ENCODE measurements around the gene SSRP1. TPM values are rescaled to one million over a fixed set of nuclear protein-coding genes. Genes with fewer than 3 reads are reported as not detected.
A peak's percentile ranks its signal among the peaks of the same experiment; 100 is the strongest.

SSRP1 gene
- 10 to 100 TPM; 34.6 to 88.0 TPM for total RNA-seq
- 100 to 1,000 TPM; 132 to 135 TPM for polyA plus RNA-seq (ENCODE audit: insufficient read length in 2 of 2)
- long read RNA-seq, donor 1, transcript SSRP1-201 (17 exons, 2,819 nt), result major isoform, 8 of 96 reads
- long read RNA-seq, donor 1, partial matches to known transcripts, result 88 of 96 reads
- long read RNA-seq, donor 1, other reads (novel, unspliced or antisense), result 0 of 96 reads
- long read RNA-seq, donor 2, partial matches to known transcripts, result 12 of 15 reads
- long read RNA-seq, donor 2, other reads (novel, unspliced or antisense), result 0 of 15 reads
- long read RNA-seq, donor 3, partial matches to known transcripts, result 27 of 27 reads
- long read RNA-seq, donor 3, other reads (novel, unspliced or antisense), result 0 of 27 reads
- long read RNA-seq, donor 4, transcript SSRP1-201 (17 exons, 2,819 nt), result major isoform, 8 of 142 reads
- long read RNA-seq, donor 4, partial matches to known transcripts, result 134 of 142 reads
- long read RNA-seq, donor 4, other reads (novel, unspliced or antisense), result 0 of 142 reads

GRCh38 chr11:57335343-57336110 is at the start of gene SSRP1:
Gene SSRP1, minus strand, starts transcription at chr11:57335892. Its CDS starts 771 bp downstream, at chr11:57335121.
- H3K27ac ChIP-seq (ENCODE audit: low read depth, low read length), result peak within 1 kb of the TSS; percentile 70
- H3K4me3 ChIP-seq (ENCODE audit: low read depth, low read length), result peak within 1 kb of the TSS; percentile 73
- under 1% methylated on average over 54 of the region's 69 CpGs for WGBS (ENCODE audit: insufficient coverage)
- no peaks in the 10 kb centered on the region for H3K9me3 ChIP-seq (ENCODE audit: control insufficient read depth, insufficient read depth, low read length)
- peaks cover 30% of the 10 kb centered on the region for H3K4me1 ChIP-seq (ENCODE audit: control insufficient read depth, insufficient read depth, low read length)
- peak in 3 of 6 donors; percentile 80 to 97 (median 96) for DNase-seq (ENCODE audit: low read depth in 4 of 6, low spot score in 6 of 6)
- H3K27me3 ChIP-seq (ENCODE audit: control insufficient read depth, insufficient read depth, low read length), result no peaks in the 10 kb centered on the region
- H3K36me3 ChIP-seq (ENCODE audit: control insufficient read depth, insufficient read depth, low read length), result peaks cover 32% of the 10 kb centered on the region

GRCh38 chr11:57380975-57381374 is 45.3 kb upstream of the SSRP1 start, which contains the start of gene PRG3:
Gene PRG3, minus strand, starts transcription at chr11:57381150. Its CDS starts 442 bp downstream, at chr11:57380708.
- WGBS (ENCODE audit: insufficient coverage), result 77% methylated on average over 2 of the region's 2 CpGs
- H3K36me3 ChIP-seq (ENCODE audit: control insufficient read depth, insufficient read depth, low read length), result no peaks in the 10 kb centered on the region
- peaks cover 3% of the 10 kb centered on the region for H3K27me3 ChIP-seq (ENCODE audit: control insufficient read depth, insufficient read depth, low read length)
- H3K27ac ChIP-seq (ENCODE audit: low read depth, low read length), result no peak within 1 kb of the TSS
- H3K4me1 ChIP-seq (ENCODE audit: control insufficient read depth, insufficient read depth, low read length), result peaks cover 4% of the 10 kb centered on the region
- DNase-seq (ENCODE audit: low read depth in 4 of 6, low spot score in 6 of 6), result no peak
- no peaks in the 10 kb centered on the region for H3K9me3 ChIP-seq (ENCODE audit: control insufficient read depth, insufficient read depth, low read length)
- no peak within 1 kb of the TSS for H3K4me3 ChIP-seq (ENCODE audit: low read depth, low read length)

- H3K4me3 ChIP-seq (ENCODE audit: low read depth, low read length), result no peak overlapping the region
- WGBS (ENCODE audit: insufficient coverage), result 51% methylated on average over 3 of the region's 10 CpGs
- no peaks in the 10 kb centered on the region for H3K9me3 ChIP-seq (ENCODE audit: control insufficient read depth, insufficient read depth, low read length)
- H3K27ac ChIP-seq (ENCODE audit: low read depth, low read length), result no peak overlapping the region
- H3K27me3 ChIP-seq (ENCODE audit: control insufficient read depth, insufficient read depth, low read length), result peaks cover 3% of the 10 kb centered on the region
- no peaks in the 10 kb centered on the region for H3K36me3 ChIP-seq (ENCODE audit: control insufficient read depth, insufficient read depth, low read length)
- peaks cover 4% of the 10 kb centered on the region for H3K4me1 ChIP-seq (ENCODE audit: control insufficient read depth, insufficient read depth, low read length)
- no peak for DNase-seq (ENCODE audit: low read depth in 4 of 6, low spot score in 6 of 6)
Measured at GRCh38 chr11:57379732-57380131, 44.0 kb upstream of the SSRP1 start.

- no peaks in the 10 kb centered on the region for H3K9me3 ChIP-seq (ENCODE audit: control insufficient read depth, insufficient read depth, low read length)
- no peaks in the 10 kb centered on the region for H3K36me3 ChIP-seq (ENCODE audit: control insufficient read depth, insufficient read depth, low read length)
- H3K27me3 ChIP-seq (ENCODE audit: control insufficient read depth, insufficient read depth, low read length), result peaks cover 3% of the 10 kb centered on the region
- no peak overlapping the region for H3K4me3 ChIP-seq (ENCODE audit: low read depth, low read length)
- H3K4me1 ChIP-seq (ENCODE audit: control insufficient read depth, insufficient read depth, low read length), result peaks cover 4% of the 10 kb centered on the region
- no peak overlapping the region for H3K27ac ChIP-seq (ENCODE audit: low read depth, low read length)
- no peak for DNase-seq (ENCODE audit: low read depth in 4 of 6, low spot score in 6 of 6)
Measured at GRCh38 chr11:57378186-57378585, 42.5 kb upstream of the SSRP1 start.

- DNase-seq (ENCODE audit: low read depth in 4 of 6, low spot score in 6 of 6), result peak in 1 of 6 donors; percentile 6
- no peak overlapping the region for H3K27ac ChIP-seq (ENCODE audit: low read depth, low read length)
- H3K4me1 ChIP-seq (ENCODE audit: control insufficient read depth, insufficient read depth, low read length), result peaks cover 4% of the 10 kb centered on the region
- no peaks in the 10 kb centered on the region for H3K9me3 ChIP-seq (ENCODE audit: control insufficient read depth, insufficient read depth, low read length)
- H3K27me3 ChIP-seq (ENCODE audit: control insufficient read depth, insufficient read depth, low read length), result peaks cover 3% of the 10 kb centered on the region
- no peaks in the 10 kb centered on the region for H3K36me3 ChIP-seq (ENCODE audit: control insufficient read depth, insufficient read depth, low read length)
- H3K4me3 ChIP-seq (ENCODE audit: low read depth, low read length), result no peak overlapping the region
- 61% methylated on average over 5 of the region's 5 CpGs for WGBS (ENCODE audit: insufficient coverage)
Measured at GRCh38 chr11:57377107-57377506, 41.4 kb upstream of the SSRP1 start.

- Histone ChIP-seq H3K27ac (ENCODE audit: low read depth, low read length) (no peak overlapping the region), H3K4me1 (ENCODE audit: control insufficient read depth, insufficient read depth, low read length) (peaks cover 4% of the 10 kb centered on the region), H3K9me3 (ENCODE audit: control insufficient read depth, insufficient read depth, low read length) (no peaks in the 10 kb centered on the region), H3K27me3 (ENCODE audit: control insufficient read depth, insufficient read depth, low read length) (peaks cover 3% of the 10 kb centered on the region), H3K4me3 (ENCODE audit: low read depth, low read length) (no peak overlapping the region), H3K36me3 (ENCODE audit: control insufficient read depth, insufficient read depth, low read length) (no peaks in the 10 kb centered on the region)
- peak in 1 of 6 donors; percentile 29 for DNase-seq (ENCODE audit: low read depth in 4 of 6, low spot score in 6 of 6)
- WGBS (ENCODE audit: insufficient coverage), result 53% methylated on average over 20 of the region's 26 CpGs
Measured at GRCh38 chr11:57376095-57377090, 40.7 kb upstream of the SSRP1 start.

- Histone ChIP-seq H3K36me3 (ENCODE audit: control insufficient read depth, insufficient read depth, low read length) (no peaks in the 10 kb centered on the region), H3K9me3 (ENCODE audit: control insufficient read depth, insufficient read depth, low read length) (no peaks in the 10 kb centered on the region), H3K27ac (ENCODE audit: low read depth, low read length) (no peak overlapping the region), H3K4me3 (ENCODE audit: low read depth, low read length) (no peak overlapping the region), H3K4me1 (ENCODE audit: control insufficient read depth, insufficient read depth, low read length) (peaks cover 4% of the 10 kb centered on the region), H3K27me3 (ENCODE audit: control insufficient read depth, insufficient read depth, low read length) (peaks cover 3% of the 10 kb centered on the region)
- 10% methylated on average over 2 of the region's 2 CpGs for WGBS (ENCODE audit: insufficient coverage)
- no peak for DNase-seq (ENCODE audit: low read depth in 4 of 6, low spot score in 6 of 6)
Measured at GRCh38 chr11:57375490-57375889, 39.8 kb upstream of the SSRP1 start.

GRCh38 chr11:57374966-57375365 is 39.3 kb upstream of the SSRP1 start:
- no peaks in the 10 kb centered on the region for H3K9me3 ChIP-seq (ENCODE audit: control insufficient read depth, insufficient read depth, low read length)
- 97% methylated on average over 3 of the region's 3 CpGs for WGBS (ENCODE audit: insufficient coverage)
- H3K4me1 ChIP-seq (ENCODE audit: control insufficient read depth, insufficient read depth, low read length), result peaks cover 4% of the 10 kb centered on the region
- no peak overlapping the region for H3K27ac ChIP-seq (ENCODE audit: low read depth, low read length)
- H3K4me3 ChIP-seq (ENCODE audit: low read depth, low read length), result no peak overlapping the region
- H3K27me3 ChIP-seq (ENCODE audit: control insufficient read depth, insufficient read depth, low read length), result peaks cover 3% of the 10 kb centered on the region
- DNase-seq (ENCODE audit: low read depth in 4 of 6, low spot score in 6 of 6), result peak in 1 of 6 donors; percentile 57
- H3K36me3 ChIP-seq (ENCODE audit: control insufficient read depth, insufficient read depth, low read length), result no peaks in the 10 kb centered on the region

- WGBS (ENCODE audit: insufficient coverage), result no CpG with 5 or more reads among the region's 3 CpGs
- H3K36me3 ChIP-seq (ENCODE audit: control insufficient read depth, insufficient read depth, low read length), result no peaks in the 10 kb centered on the region
- H3K9me3 ChIP-seq (ENCODE audit: control insufficient read depth, insufficient read depth, low read length), result no peaks in the 10 kb centered on the region
- peaks cover 4% of the 10 kb centered on the region for H3K4me1 ChIP-seq (ENCODE audit: control insufficient read depth, insufficient read depth, low read length)
- DNase-seq (ENCODE audit: low read depth in 4 of 6, low spot score in 6 of 6), result no peak
- H3K27me3 ChIP-seq (ENCODE audit: control insufficient read depth, insufficient read depth, low read length), result peaks cover 3% of the 10 kb centered on the region
- no peak overlapping the region for H3K4me3 ChIP-seq (ENCODE audit: low read depth, low read length)
- no peak overlapping the region for H3K27ac ChIP-seq (ENCODE audit: low read depth, low read length)
Measured at GRCh38 chr11:57373146-57373545, 37.5 kb upstream of the SSRP1 start.

All from spinal cord (tissue), 10 donors.